Gastrocnemius medialis (tissue), 4 donors: ENCODE results near the gene GPC4. TPM values are rescaled to one million over a fixed set of nuclear protein-coding genes. Genes with fewer than 3 reads are reported as not detected.

Source experiments
- ATAC-seq, 2 donors: fragments of 150-250 bp; one replicate each; pipeline ENCODE4 v1.9.1; 2016
- DNase-seq, 2 donors: peaks; one replicate each; pipeline ENCODE4 v3.0.0-alpha.2; 2019
- H3K27ac ChIP-seq, 4 donors: fragments of 200-600 bp; sonication (generic); 1 replicate in 1 of 4; 2 replicates in 3 of 4; pipeline ENCODE4 v1.5.1; 2016 to 2018; ENCODE audit warnings: mild to moderate bottlenecking in 2 of 4, moderate library complexity in 1 of 4
- H3K27me3 ChIP-seq, 3 donors: fragments of 200-600 bp; sonication (generic) in 2 of 3; 1 replicate in 1 of 3; 2 replicates in 2 of 3; pipeline versions ENCODE4 v1.5.1 to v1.6.0; 2016 to 2019; ENCODE audit warnings: mild to moderate bottlenecking in 1 of 3, moderate library complexity in 1 of 3
- H3K36me3 ChIP-seq, 2 donors: fragments of 200-600 bp; sonication (generic) in 1 of 2; one replicate each; pipeline ENCODE4 v1.5.1; 2017 to 2018
- H3K4me1 ChIP-seq, 2 donors: fragments of 200-600 bp; sonication (generic) in 1 of 2; one replicate each; pipeline ENCODE4 v1.5.1; 2016 to 2017; ENCODE audit warnings: mild to moderate bottlenecking in 2 of 2
- H3K4me3 ChIP-seq, 4 donors: fragments of 200-600 bp; sonication (generic) in 3 of 4; 1 replicate in 1 of 4; 2 replicates in 3 of 4; pipeline ENCODE4 v1.5.1; 2016 to 2019; ENCODE audit warnings: mild to moderate bottlenecking in 2 of 4
- H3K9me3 ChIP-seq, 3 donors: fragments of 200-600 bp; sonication (generic) in 2 of 3; 1 replicate in 1 of 3; 2 replicates in 2 of 3; pipeline ENCODE4 v1.5.1; 2016 to 2019
- POLR2A ChIP-seq, 2 donors: fragments of 450-650 bp; IDR thresholded peaks; one replicate each; pipeline ENCODE4 v1.6.1; 2017; ENCODE audit warnings: antibody characterized with exemption in 2 of 2, mild to moderate bottlenecking in 2 of 2, moderate library complexity in 2 of 2
- in situ Hi-C, 4 donors: fragments of 200-750 bp; cut with MboI; loops; one replicate each; pipeline versions ENCODE4 v1.15.0 to v1.8.0; 2017; ENCODE audit warnings: low sequenced_read_pairs in 4 of 4
- intact Hi-C: fragments of 100-400 bp; cut with DNase I; formaldehyde crosslinking; loops from one replicate; pipeline ENCODE4 v1.15.1; 2023; ENCODE audit warnings: low total_unique reads
- total RNA-seq, 4 donors: library from RNA; depleted of rRNA; stranded (reverse); fragments of >200 nt; gene quantifications; one replicate each; pipeline versions ENCODE4 v1.1.0 to v1.2.3, GENCODE V29; 2016
- TF ChIP-seq, protein P1 (sequence below), 5 experiments: fragments of 450-650 bp in 3 of 5; fragments of 200-600 bp in 2 of 5; sonication (generic) in 2 of 5; IDR thresholded peaks in 4 of 5; conservative IDR thresholded peaks in 1 of 5; 1 replicate in 4 of 5; 2 replicates in 1 of 5; pipeline ENCODE4 v1.5.1; 2016 to 2019; ENCODE audit warnings: antibody characterized with exemption in 5 of 5, mild to moderate bottlenecking in 3 of 5, moderate library complexity in 3 of 5

Gene GPC4
- total RNA-seq, 4 donors from 2014 or later, result 3.1 to 14.9 (median 9.6) TPM

DNA sequence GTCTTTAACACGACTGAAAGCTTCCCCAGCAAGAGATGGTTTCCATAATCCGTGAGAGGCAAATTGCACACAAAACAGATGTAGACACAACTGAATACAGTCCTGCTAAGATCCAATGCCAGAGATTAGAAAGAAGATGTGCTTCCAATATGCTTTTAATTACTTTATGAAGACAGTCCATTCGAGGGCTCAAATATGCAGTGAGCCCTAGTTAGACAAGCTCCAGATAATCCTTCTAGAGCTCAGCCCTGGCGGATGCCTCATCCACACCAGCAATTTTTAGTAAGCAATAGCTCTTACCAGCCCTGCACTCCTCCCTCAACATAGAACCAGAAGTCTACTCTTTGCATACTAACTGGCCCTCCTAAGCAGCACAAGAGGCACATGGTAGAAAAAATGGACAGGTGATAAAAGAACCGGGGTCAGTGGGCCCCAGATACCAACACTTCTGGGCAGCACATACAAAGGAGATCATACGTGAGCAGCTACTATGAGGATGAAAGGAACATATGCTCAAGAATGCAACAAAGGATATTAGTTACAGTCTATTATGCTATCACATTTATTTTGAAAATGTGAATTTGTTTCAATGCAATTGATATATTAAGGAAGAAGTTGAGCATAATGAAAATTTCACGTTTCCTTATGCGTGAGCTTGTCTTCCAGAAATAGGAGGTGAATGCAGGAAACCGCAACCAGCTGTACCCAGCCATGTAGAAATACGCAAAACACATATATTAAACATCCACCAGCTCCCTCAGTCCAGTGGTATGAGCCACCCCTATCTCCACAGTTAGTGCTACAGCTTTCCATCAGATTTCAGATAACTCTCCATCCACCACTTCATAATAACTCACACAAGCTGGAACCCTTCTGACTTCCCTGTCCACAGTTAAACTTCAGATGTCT lies 34.3 kb downstream of the GPC4 start:
- Histone ChIP-seq H3K27me3 (no peaks in the 10 kb centered on the region), H3K36me3 (no peaks in the 10 kb centered on the region), H3K4me1 (peaks cover 0 to 5% of the 10 kb centered on the region in 2 donors), H3K9me3 (no peaks in the 10 kb centered on the region), H3K27ac (no peak overlapping the region), H3K4me3 (no peak overlapping the region)
- TF ChIP-seq POLR2A (IDR thresholded peaks at IDR 0.05), result no peak
- DNase-seq (no peak), ATAC-seq (no peak)
- in situ Hi-C loops, result no loop called here
- intact Hi-C loops, result no loop called here

- peaks cover 7 to 9% of the 10 kb centered on the region in 2 donors for H3K4me1 ChIP-seq
Observed at GRCh38 chrX:133376422-133376821, 38.9 kb downstream of the GPC4 start.

DNA sequence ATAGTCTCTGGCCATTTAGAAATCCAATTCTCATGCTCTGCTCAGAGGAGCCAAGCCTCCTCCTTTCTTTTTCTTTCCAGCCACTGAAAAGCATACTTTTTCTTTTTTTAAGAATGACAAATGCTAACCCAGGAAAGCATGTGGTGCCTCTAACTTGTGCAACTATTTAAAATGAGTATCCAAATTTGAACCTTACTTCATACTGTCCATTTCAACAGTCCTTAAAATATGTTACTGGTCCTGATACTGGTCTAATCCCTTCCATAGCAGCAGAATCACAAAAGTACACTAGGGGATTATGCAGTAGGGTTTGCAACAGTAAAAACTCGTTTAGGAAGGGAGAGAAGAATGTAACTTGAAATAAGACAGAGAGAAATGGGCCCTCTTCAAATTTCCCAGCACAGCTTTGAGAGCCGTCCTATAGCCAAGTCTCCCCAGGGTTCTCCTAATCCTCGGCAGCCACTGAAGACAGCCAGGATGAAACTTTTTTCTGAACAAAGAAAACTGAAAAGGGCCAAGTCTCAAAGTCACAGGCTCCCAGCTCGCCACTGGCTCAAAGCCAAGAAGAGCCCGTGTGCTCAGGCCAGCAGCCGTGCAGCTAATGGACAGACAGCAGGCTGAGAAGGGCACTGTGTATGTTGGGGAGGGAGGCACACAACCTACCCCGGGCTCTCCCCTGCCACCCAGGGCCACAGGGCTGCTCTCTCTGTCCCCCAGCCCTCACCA lies 39.5 kb downstream of the GPC4 start:
- DNase-seq, result no peak
- no peak overlapping the region for H3K4me3 ChIP-seq
- in situ Hi-C loops, result no loop called here

More at GRCh38 chrX:133376422-133376821, 38.9 kb downstream of the GPC4 start:
- no peak overlapping the region for H3K27ac ChIP-seq
- no peak for DNase-seq
- no peaks in the 10 kb centered on the region for H3K9me3 ChIP-seq
- no peaks in the 10 kb centered on the region for H3K27me3 ChIP-seq
- no peak for TF ChIP-seq POLR2A (IDR thresholded peaks at IDR 0.05)
- TF ChIP-seq, protein P1, sequence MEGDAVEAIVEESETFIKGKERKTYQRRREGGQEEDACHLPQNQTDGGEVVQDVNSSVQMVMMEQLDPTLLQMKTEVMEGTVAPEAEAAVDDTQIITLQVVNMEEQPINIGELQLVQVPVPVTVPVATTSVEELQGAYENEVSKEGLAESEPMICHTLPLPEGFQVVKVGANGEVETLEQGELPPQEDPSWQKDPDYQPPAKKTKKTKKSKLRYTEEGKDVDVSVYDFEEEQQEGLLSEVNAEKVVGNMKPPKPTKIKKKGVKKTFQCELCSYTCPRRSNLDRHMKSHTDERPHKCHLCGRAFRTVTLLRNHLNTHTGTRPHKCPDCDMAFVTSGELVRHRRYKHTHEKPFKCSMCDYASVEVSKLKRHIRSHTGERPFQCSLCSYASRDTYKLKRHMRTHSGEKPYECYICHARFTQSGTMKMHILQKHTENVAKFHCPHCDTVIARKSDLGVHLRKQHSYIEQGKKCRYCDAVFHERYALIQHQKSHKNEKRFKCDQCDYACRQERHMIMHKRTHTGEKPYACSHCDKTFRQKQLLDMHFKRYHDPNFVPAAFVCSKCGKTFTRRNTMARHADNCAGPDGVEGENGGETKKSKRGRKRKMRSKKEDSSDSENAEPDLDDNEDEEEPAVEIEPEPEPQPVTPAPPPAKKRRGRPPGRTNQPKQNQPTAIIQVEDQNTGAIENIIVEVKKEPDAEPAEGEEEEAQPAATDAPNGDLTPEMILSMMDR (IDR thresholded peaks at IDR 0.05 in 4 of 5, conservative IDR thresholded peaks at IDR 0.05 in 1 of 5), result no peak
- H3K36me3 ChIP-seq, result no peaks in the 10 kb centered on the region
- no peak overlapping the region for H3K4me3 ChIP-seq
- in situ Hi-C loops, result no loop called here
- ATAC-seq, result no peak
- intact Hi-C loops, result no loop called here

GRCh38 chrX:133374874-133375387 lies 40.4 kb downstream of the GPC4 start:
- H3K4me3 ChIP-seq, result no peak overlapping the region
- H3K9me3 ChIP-seq, result no peaks in the 10 kb centered on the region
- DNase-seq, result no peak
- H3K36me3 ChIP-seq, result no peaks in the 10 kb centered on the region
- no peaks in the 10 kb centered on the region for H3K27me3 ChIP-seq
- no peak for TF ChIP-seq POLR2A (IDR thresholded peaks at IDR 0.05)
- TF ChIP-seq, protein P1 (IDR thresholded peaks at IDR 0.05 in 4 of 5, conservative IDR thresholded peaks at IDR 0.05 in 1 of 5), result no peak
- in situ Hi-C loops, result no loop called here
- H3K27ac ChIP-seq, result no peak overlapping the region
- no peak for ATAC-seq
- H3K4me1 ChIP-seq, result peaks cover 14 to 19% of the 10 kb centered on the region in 2 donors
- intact Hi-C loops, result loop anchor here (5.0 kb wide), 1 partner anchor 37 kb away; no protein-coding TSS in a partner anchor

More for the DNA sequence above, 39.5 kb downstream of the GPC4 start:
- no peaks in the 10 kb centered on the region for H3K27me3 ChIP-seq
- peak overlapping the region in 1 of 4 donors; percentile 41 for H3K27ac ChIP-seq
- H3K4me1 ChIP-seq, result peaks cover 11 to 13% of the 10 kb centered on the region in 2 donors
- no peaks in the 10 kb centered on the region for H3K36me3 ChIP-seq
- TF ChIP-seq, protein P1 (IDR thresholded peaks at IDR 0.05 in 4 of 5, conservative IDR thresholded peaks at IDR 0.05 in 1 of 5), result no peak
- no peak for TF ChIP-seq POLR2A (IDR thresholded peaks at IDR 0.05)
- H3K9me3 ChIP-seq, result no peaks in the 10 kb centered on the region
- intact Hi-C loops, result no loop called here
- ATAC-seq, result peak; percentile 36 to 71
